GM18870 (cell line): ENCODE data around the gene HINFP.
"Not testable (repeated sequence)": the region's sequence is repeated elsewhere in the genome, so short reads cannot be mapped to it uniquely, and the experiment has no call there.

Experiments used
- ATAC-seq: cut with Tn5 transposase; IDR thresholded peaks from one replicate; pipeline ENCODE4 v1.9.1; 2021; ENCODE audit warnings: moderate library complexity; ENCODE audit not compliant: unreplicated experiment

The HINFP gene

GRCh38 chr11:119099711-119100110 is 21.7 kb upstream of the HINFP start:
- no peak for ATAC-seq

- no peak for ATAC-seq
These were observed 21.0 kb upstream of the HINFP start for GRCh38 chr11:119100246-119100970.

GRCh38 chr11:119100994-119101758 is 20.2 kb upstream of the HINFP start:
- no peak for ATAC-seq

GRCh38 chr11:119101759-119102423 is 19.5 kb upstream of the HINFP start, which contains the start of gene DPAGT1:
Gene DPAGT1 (minus strand): TSS chr11:119101853. CDS start chr11:119101655, 198 bp downstream.
- ATAC-seq = peak; percentile 76

- not testable (repeated sequence) for ATAC-seq
These were observed 18.2 kb upstream of the HINFP start for GRCh38 chr11:119103161-119103664.

GRCh38 chr11:119103793-119104192 is 17.6 kb upstream of the HINFP start:
- no peak for ATAC-seq

- ATAC-seq = no peak
These were observed 14.5 kb upstream of the HINFP start, which contains the start of gene C2CD2L for GRCh38 chr11:119106564-119107537. Gene C2CD2L (plus strand): TSS chr11:119107344. CDS start chr11:119107742, 398 bp downstream.

- ATAC-seq = no peak
These were observed 13.7 kb upstream of the HINFP start for GRCh38 chr11:119107538-119108145.

- ATAC-seq = no peak
These were observed 13.1 kb upstream of the HINFP start for GRCh38 chr11:119108146-119108856.

GRCh38 chr11:119108857-119109221 is 12.5 kb upstream of the HINFP start:
- no peak for ATAC-seq

GRCh38 chr11:119109843-119110242 is 11.5 kb upstream of the HINFP start:
- no peak for ATAC-seq

- ATAC-seq = no peak
These were observed 10.9 kb upstream of the HINFP start for GRCh38 chr11:119110439-119110838.

GRCh38 chr11:119111361-119111925 is 9.9 kb upstream of the HINFP start:
- no peak for ATAC-seq

- no peak for ATAC-seq
These were observed 8.9 kb upstream of the HINFP start for GRCh38 chr11:119112314-119113020.

GRCh38 chr11:119113716-119114115 is 7.7 kb upstream of the HINFP start:
- ATAC-seq = no peak

- ATAC-seq = no peak
These were observed 7.0 kb upstream of the HINFP start for GRCh38 chr11:119114351-119114750.

GRCh38 chr11:119115484-119116234 is 5.7 kb upstream of the HINFP start:
- no peak for ATAC-seq

GRCh38 chr11:119116235-119116594 is 5.2 kb upstream of the HINFP start:
- no peak for ATAC-seq
